NB4 (cell line): Measurements from ENCODE around the gene WARS2.

ENCODE experiments used
- DNase-seq: peaks from one replicate; pipeline ENCODE4 v3.0.0; 2010; ENCODE audit warnings: low read depth
- H3K4me3 ChIP-seq: one replicate; pipeline ENCODE4 v1.5.1; 2011; ENCODE audit warnings: mild to moderate bottlenecking, low read depth, low read length, moderate library complexity
- MYC ChIP-seq: IDR thresholded peaks from 2 replicates; pipeline ENCODE4 v1.6.1; 2011; ENCODE audit warnings: low read depth, low read length
- POLR2A ChIP-seq: IDR thresholded peaks from 2 replicates; pipeline ENCODE4 v1.6.1; 2011; ENCODE audit warnings: mild to moderate bottlenecking; ENCODE audit not compliant: insufficient read length; ENCODE audit errors: extremely low read depth
- TF ChIP-seq, protein P1 (sequence below): IDR thresholded peaks from one replicate; pipeline ENCODE4 v1.5.1; 2012; ENCODE audit warnings: low read depth, low read length
- TF ChIP-seq, protein P2 (sequence below): IDR thresholded peaks from 2 replicates; pipeline ENCODE4 v1.6.1; 2011; ENCODE audit warnings: low read depth, low read length

WARS2 gene

DNA sequence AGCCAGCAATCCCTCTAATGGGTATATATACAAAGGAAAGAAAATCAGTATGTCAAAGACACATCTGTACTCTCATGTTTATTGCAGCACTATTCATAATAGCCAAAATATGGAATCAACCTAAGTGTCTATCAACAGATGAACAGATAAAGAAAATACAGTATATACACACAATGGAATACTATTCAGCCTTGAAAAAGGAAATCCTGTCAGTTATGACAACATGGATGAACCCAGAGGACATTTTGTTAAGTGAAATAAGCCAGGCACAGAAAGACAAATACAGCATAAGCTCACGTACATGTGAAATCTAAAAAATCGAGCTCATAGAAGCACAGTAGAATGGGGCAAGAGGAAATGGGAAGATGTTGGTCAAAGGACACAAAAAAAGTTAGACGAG is 69.1 kb downstream of the WARS2 start:
- TF ChIP-seq POLR2A (no peak), MYC (no peak)
- TF ChIP-seq, protein P1, sequence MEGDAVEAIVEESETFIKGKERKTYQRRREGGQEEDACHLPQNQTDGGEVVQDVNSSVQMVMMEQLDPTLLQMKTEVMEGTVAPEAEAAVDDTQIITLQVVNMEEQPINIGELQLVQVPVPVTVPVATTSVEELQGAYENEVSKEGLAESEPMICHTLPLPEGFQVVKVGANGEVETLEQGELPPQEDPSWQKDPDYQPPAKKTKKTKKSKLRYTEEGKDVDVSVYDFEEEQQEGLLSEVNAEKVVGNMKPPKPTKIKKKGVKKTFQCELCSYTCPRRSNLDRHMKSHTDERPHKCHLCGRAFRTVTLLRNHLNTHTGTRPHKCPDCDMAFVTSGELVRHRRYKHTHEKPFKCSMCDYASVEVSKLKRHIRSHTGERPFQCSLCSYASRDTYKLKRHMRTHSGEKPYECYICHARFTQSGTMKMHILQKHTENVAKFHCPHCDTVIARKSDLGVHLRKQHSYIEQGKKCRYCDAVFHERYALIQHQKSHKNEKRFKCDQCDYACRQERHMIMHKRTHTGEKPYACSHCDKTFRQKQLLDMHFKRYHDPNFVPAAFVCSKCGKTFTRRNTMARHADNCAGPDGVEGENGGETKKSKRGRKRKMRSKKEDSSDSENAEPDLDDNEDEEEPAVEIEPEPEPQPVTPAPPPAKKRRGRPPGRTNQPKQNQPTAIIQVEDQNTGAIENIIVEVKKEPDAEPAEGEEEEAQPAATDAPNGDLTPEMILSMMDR: no peak
- TF ChIP-seq, protein P2, sequence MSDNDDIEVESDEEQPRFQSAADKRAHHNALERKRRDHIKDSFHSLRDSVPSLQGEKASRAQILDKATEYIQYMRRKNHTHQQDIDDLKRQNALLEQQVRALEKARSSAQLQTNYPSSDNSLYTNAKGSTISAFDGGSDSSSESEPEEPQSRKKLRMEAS: no peak
- H3K4me3 ChIP-seq: no peak overlapping the region
- no peak for DNase-seq

DNA sequence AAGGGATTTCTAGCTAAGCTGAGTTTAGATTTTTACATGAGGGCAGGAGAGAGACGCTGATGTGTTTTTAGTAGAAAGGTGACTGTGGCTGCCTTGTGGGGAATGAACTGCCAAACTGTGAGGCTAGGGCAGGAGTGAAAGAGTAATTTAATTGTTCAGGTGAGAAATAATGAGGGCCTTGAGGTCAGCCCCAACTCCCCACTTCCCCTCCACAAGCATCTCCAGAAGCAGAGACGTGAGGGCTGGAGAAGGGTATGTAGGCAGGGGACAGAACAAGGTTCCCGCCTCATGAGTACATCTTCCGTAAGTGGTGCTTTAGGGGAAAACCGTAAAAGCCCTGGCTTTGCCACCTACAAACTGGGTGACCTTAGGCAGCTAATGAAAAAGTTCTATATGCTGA is 70.8 kb downstream of the WARS2 start:
- TF ChIP-seq, protein P1: no peak
- TF ChIP-seq MYC (no peak), POLR2A (no peak)
- TF ChIP-seq, protein P2: no peak
- no peak for DNase-seq
- no peak overlapping the region for H3K4me3 ChIP-seq

DNA sequence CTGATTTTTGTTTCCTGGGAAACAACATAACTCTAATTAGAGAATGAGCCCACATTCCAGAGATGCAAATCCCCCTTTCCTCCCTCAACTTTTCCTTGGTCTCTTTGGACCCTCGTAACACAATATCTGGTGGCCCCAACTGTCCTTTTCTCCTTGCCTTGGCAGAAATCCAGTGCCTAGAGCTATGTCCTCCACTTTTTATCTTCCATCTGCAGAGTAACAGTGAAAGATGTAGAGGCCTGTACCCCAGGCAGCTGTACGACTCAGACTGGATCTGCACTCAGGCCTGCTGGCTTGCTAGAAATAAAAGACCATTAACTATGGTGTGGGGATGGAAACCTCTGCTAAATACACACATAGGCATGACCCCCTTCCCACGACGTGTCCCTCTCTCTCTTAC is 72.0 kb downstream of the WARS2 start:
- no peak overlapping the region for H3K4me3 ChIP-seq
- TF ChIP-seq, protein P2: no peak
- TF ChIP-seq, protein P1: no peak
- TF ChIP-seq POLR2A: no peak
- DNase-seq: no peak

DNA sequence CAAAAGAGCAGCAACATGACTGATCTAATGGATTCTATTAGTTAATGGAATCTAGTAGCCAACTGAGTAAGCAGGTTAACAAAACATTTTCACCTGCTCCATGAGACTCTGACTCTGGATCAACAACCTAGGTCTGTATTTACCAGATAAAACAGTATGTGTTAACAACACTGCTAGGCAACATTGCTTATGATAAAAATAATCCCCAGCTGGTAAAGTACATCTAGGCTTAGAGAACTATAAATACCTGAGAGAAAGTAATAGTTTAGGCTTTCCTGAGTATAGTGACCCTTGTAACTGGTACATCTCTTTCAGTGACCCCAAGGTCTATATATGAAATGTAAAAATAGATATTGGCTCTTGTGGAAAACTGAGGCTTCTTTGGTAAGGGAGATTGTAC is 78.8 kb downstream of the WARS2 start:
- TF ChIP-seq, protein P2: no peak
- TF ChIP-seq POLR2A (no peak), MYC (no peak)
- TF ChIP-seq, protein P1: no peak
- H3K4me3 ChIP-seq: no peak overlapping the region
- no peak for DNase-seq

DNA sequence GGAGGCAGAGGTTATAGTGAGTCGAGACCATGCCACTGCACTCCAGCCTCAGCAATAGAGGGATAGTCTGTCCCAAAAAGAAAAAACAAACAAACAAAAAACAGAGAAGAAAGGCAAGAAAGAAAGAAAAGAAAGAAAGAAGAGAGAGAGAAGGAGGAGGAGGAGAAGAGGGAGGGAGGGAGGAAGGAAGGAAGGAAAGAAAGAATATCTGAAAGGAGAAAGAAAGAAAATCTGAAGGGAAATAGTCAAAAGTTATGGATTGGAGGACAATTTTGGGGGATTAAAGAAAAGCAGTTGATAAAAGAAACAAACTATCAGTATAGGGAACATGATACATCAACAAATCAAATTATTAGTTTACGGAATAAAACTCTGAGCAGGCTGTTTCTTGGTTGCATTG is 84.9 kb downstream of the WARS2 start:
- DNase-seq: no peak
- no peak overlapping the region for H3K4me3 ChIP-seq
- TF ChIP-seq MYC (no peak), POLR2A (no peak)
- TF ChIP-seq, protein P2: no peak
- TF ChIP-seq, protein P1: no peak

DNA sequence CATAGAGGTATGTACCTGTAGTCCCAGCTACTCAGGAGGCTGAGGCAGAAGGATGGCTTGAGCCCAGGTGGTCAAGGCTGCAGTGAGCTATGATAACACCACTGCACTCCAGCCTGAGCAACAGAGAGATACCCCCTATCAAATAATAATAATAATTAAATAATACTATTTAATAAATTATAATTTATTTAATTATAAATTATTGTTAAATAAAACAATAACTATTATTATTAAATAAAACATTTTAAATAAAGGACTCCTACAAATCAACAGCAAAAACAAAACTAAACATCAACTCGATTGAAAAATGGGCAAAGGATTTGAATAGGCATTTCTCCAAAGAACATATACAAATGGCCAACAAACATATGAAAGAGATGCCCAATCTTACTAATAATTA is 86.5 kb downstream of the WARS2 start:
- no peak for DNase-seq
- TF ChIP-seq, protein P1: no peak
- no peak for TF ChIP-seq MYC
- TF ChIP-seq, protein P2: no peak
- no peak for TF ChIP-seq POLR2A
- no peak overlapping the region for H3K4me3 ChIP-seq
